Neural progenitor cell (in vitro differentiated cells): ENCODE results near the gene SYNDIG1. TPM values are rescaled to one million over a fixed set of nuclear protein-coding genes. Genes with fewer than 3 reads are reported as not detected.

ENCODE experiments used
- DNase-seq: peaks from one replicate; pipeline ENCODE4 v3.0.0-alpha.2; 2016; ENCODE audit warnings: low spot score
- H2AFZ ChIP-seq: fragments of 200-600 bp; sonication (generic); replicated peaks from 2 replicates; pipeline ENCODE4 v1.6.1; 2016; ENCODE audit warnings: antibody characterized with exemption
- H3F3A ChIP-seq: fragments of 200-600 bp; sonication (generic); 2 replicates; pipeline ENCODE4 v1.6.1; 2016; ENCODE audit warnings: antibody characterized with exemption, low read depth
- H3K27ac ChIP-seq: fragments of 200-600 bp; sonication (generic); 2 replicates; pipeline ENCODE4 v1.5.1; 2016; ENCODE audit warnings: mild to moderate bottlenecking
- H3K27me3 ChIP-seq: fragments of 200-600 bp; sonication (generic); 2 replicates; pipeline ENCODE4 v1.6.1; 2016; ENCODE audit warnings: mild to moderate bottlenecking, moderate library complexity
- H3K36me3 ChIP-seq: fragments of 200-600 bp; sonication (generic); 2 replicates; pipeline ENCODE4 v1.5.1; 2016
- H3K4me1 ChIP-seq: fragments of 200-600 bp; sonication (generic); 2 replicates; pipeline ENCODE4 v1.6.1; 2016; ENCODE audit warnings: mixed run types
- H3K4me2 ChIP-seq: fragments of 200-600 bp; sonication (generic); 2 replicates; pipeline ENCODE4 v1.6.1; 2016
- H3K4me3 ChIP-seq: fragments of 200-600 bp; sonication (generic); 2 replicates; pipeline ENCODE4 v1.5.1; 2016
- H3K79me2 ChIP-seq: fragments of 200-600 bp; sonication (generic); 2 replicates; pipeline ENCODE4 v1.6.1; 2016; ENCODE audit warnings: low read depth
- H3K9ac ChIP-seq: fragments of 200-600 bp; sonication (generic); 2 replicates; pipeline ENCODE4 v1.6.1; 2016
- H3K9me3 ChIP-seq: fragments of 200-600 bp; sonication (generic); 2 replicates; pipeline ENCODE4 v1.5.1; 2016; ENCODE audit warnings: low read depth
- H4K20me1 ChIP-seq: fragments of 200-600 bp; sonication (generic); 2 replicates; pipeline ENCODE4 v1.6.1; 2016; ENCODE audit warnings: low read depth
- H3K27ac Mint-ChIP-seq: 3 replicates; pipeline ENCODE4 v1.8.0; 2021; ENCODE audit warnings: mixed read lengths
- H3K27me3 Mint-ChIP-seq: 2 replicates; pipeline ENCODE4 v1.8.0; 2022; ENCODE audit warnings: low read depth, mild to moderate bottlenecking, inconsistent platforms, moderate library complexity, mixed read lengths; ENCODE audit not compliant: insufficient read depth
- H3K36me3 Mint-ChIP-seq: 3 replicates; pipeline ENCODE4 v1.8.0; 2021; ENCODE audit warnings: mixed read lengths
- H3K4me1 Mint-ChIP-seq: 3 replicates; pipeline ENCODE4 v1.8.0; 2021; ENCODE audit warnings: mixed read lengths
- H3K4me3 Mint-ChIP-seq: 3 replicates; pipeline ENCODE4 v1.8.0; 2021; ENCODE audit warnings: mild to moderate bottlenecking, moderate library complexity, mixed read lengths
- H3K9me3 Mint-ChIP-seq: 3 replicates; pipeline ENCODE4 v1.8.0; 2020; ENCODE audit warnings: mixed read lengths
- EZH2 ChIP-seq: fragments of 200-600 bp; sonication (generic); IDR thresholded peaks from 2 replicates; pipeline ENCODE4 v1.6.1; 2017; ENCODE audit warnings: antibody characterized with exemption, mild to moderate bottlenecking, moderate library complexity
- EZH2phosphoT487 ChIP-seq: fragments of 200-600 bp; sonication (generic); IDR thresholded peaks from 2 replicates; pipeline ENCODE4 v1.6.1; 2017; ENCODE audit warnings: antibody characterized with exemption
- total RNA-seq: library from RNA; depleted of rRNA; stranded (reverse); fragments of >200 nt; gene quantifications from 2 replicates; pipeline ENCODE4 v1.2.3, GENCODE V29; 2015; ENCODE audit warnings: low replicate concordance
- TF ChIP-seq, protein P1 (sequence below): fragments of 200-600 bp; sonication (generic); IDR thresholded peaks from 2 replicates; pipeline ENCODE4 v1.5.1; 2017; ENCODE audit warnings: antibody characterized with exemption, mild to moderate bottlenecking

Gene SYNDIG1
- total RNA-seq, 1 donor from 2014 or later: 1.0 TPM

- H3K4me1 ChIP-seq: no peaks in the 10 kb centered on the region
- no peak overlapping the region for H3K4me2 ChIP-seq
- H3K27ac Mint-ChIP-seq: no peak overlapping the region
- no peak for DNase-seq
- no peaks in the 10 kb centered on the region for H3K9me3 Mint-ChIP-seq
- no peaks in the 10 kb centered on the region for H3F3A ChIP-seq
- no peaks in the 10 kb centered on the region for H3K27me3 ChIP-seq
- H3K27me3 Mint-ChIP-seq: peaks cover 6% of the 10 kb centered on the region
- H3K9ac ChIP-seq: no peak overlapping the region
- no peaks in the 10 kb centered on the region for H3K9me3 ChIP-seq
- TF ChIP-seq EZH2phosphoT487 (no peak), EZH2 (no peak)
- TF ChIP-seq, protein P1, sequence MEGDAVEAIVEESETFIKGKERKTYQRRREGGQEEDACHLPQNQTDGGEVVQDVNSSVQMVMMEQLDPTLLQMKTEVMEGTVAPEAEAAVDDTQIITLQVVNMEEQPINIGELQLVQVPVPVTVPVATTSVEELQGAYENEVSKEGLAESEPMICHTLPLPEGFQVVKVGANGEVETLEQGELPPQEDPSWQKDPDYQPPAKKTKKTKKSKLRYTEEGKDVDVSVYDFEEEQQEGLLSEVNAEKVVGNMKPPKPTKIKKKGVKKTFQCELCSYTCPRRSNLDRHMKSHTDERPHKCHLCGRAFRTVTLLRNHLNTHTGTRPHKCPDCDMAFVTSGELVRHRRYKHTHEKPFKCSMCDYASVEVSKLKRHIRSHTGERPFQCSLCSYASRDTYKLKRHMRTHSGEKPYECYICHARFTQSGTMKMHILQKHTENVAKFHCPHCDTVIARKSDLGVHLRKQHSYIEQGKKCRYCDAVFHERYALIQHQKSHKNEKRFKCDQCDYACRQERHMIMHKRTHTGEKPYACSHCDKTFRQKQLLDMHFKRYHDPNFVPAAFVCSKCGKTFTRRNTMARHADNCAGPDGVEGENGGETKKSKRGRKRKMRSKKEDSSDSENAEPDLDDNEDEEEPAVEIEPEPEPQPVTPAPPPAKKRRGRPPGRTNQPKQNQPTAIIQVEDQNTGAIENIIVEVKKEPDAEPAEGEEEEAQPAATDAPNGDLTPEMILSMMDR: no peak
- H3K27ac ChIP-seq: no peak overlapping the region
- no peaks in the 10 kb centered on the region for H3K36me3 ChIP-seq
- no peak overlapping the region for H3K4me3 ChIP-seq
- no peaks in the 10 kb centered on the region for H4K20me1 ChIP-seq
- peaks cover 23% of the 10 kb centered on the region for H3K4me1 Mint-ChIP-seq
- H3K4me3 Mint-ChIP-seq: no peak overlapping the region
- H3K36me3 Mint-ChIP-seq: no peaks in the 10 kb centered on the region
- no peaks in the 10 kb centered on the region for H3K79me2 ChIP-seq
- H2AFZ ChIP-seq: no peak overlapping the region
These were observed 194.1 kb downstream of the SYNDIG1 start for GRCh38 chr20:24663496-24663895.

DNA sequence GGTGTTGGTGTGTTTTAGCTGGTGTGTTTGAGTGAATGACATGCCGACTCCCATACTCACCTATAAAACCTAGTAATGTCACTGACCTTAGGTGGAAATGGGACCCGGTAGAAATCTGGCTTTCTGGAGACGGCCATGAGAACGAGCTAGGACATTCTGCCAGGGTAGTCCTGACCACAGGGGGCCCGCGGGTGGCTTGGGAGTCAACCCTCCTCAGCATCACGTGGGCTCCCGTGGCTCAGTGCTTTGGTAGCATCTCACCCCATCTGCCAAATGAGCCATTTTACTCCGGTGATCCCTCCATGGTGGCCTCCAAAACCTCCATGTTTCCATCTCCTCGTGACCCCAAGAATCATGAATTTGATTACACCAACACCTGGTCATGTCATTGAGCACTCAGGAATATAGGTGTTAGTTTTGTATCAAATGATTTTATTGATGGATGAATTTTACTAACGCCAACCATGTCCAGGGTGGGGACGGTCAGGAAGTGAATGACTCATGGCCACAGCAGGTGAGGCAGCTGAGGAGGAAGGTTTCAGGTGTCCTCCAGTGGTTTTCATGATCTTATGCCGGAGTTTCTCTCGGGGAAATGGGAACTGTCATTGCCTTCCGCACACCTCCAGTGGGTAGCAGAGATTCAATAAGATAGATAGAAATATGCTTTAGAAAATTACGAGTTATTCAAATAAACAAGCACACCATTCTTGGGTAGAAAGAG lies 195.0 kb downstream of the SYNDIG1 start:
- Histone ChIP-seq H3K79me2 (no peaks in the 10 kb centered on the region), H3K4me1 (no peaks in the 10 kb centered on the region), H3K9ac (no peak overlapping the region), H3K27me3 (no peaks in the 10 kb centered on the region), H3K4me3 (no peak overlapping the region), H3K9me3 (no peaks in the 10 kb centered on the region), H3K36me3 (no peaks in the 10 kb centered on the region), H3K27ac (no peak overlapping the region), H4K20me1 (no peaks in the 10 kb centered on the region), H3F3A (no peaks in the 10 kb centered on the region), H2AFZ (no peak overlapping the region), H3K4me2 (no peak overlapping the region)
- Mint-ChIP-seq H3K4me3 (no peak overlapping the region), H3K36me3 (no peaks in the 10 kb centered on the region), H3K9me3 (peaks cover 6% of the 10 kb centered on the region), H3K27me3 (peaks cover 6% of the 10 kb centered on the region), H3K27ac (no peak overlapping the region), H3K4me1 (peaks cover 17% of the 10 kb centered on the region)
- DNase-seq: no peak
- TF ChIP-seq EZH2 (no peak), EZH2phosphoT487 (no peak)
- TF ChIP-seq, protein P1: no peak

DNA sequence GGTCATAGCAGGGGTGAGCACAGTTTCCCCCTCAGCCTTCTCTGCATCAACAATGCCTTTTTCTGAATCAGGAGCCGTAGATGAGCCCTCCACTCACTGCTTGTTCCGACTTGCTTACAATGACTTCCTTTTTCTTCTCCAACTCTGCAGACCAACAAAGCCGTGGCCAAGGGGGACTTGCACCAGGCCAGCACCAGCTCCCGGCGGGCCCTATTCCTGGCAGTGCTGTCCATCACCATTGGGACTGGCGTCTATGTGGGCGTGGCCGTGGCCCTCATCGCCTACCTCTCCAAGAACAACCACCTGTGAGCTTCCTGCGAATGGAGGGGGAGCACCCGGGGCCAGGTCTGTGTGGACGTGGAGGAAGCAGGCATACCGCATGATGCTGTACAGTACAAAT lies 195.8 kb downstream of the SYNDIG1 start:
- Mint-ChIP-seq H3K27me3 (peaks cover 6% of the 10 kb centered on the region), H3K4me3 (no peak overlapping the region), H3K36me3 (no peaks in the 10 kb centered on the region), H3K27ac (no peak overlapping the region), H3K9me3 (peaks cover 7% of the 10 kb centered on the region), H3K4me1 (peaks cover 11% of the 10 kb centered on the region)
- no peak for DNase-seq
- Histone ChIP-seq H3K4me1 (no peaks in the 10 kb centered on the region), H3K27me3 (no peaks in the 10 kb centered on the region), H3K9me3 (no peaks in the 10 kb centered on the region), H3K4me3 (no peak overlapping the region), H3K36me3 (no peaks in the 10 kb centered on the region), H3F3A (no peaks in the 10 kb centered on the region), H3K9ac (no peak overlapping the region), H3K27ac (no peak overlapping the region), H4K20me1 (no peaks in the 10 kb centered on the region), H3K4me2 (no peak overlapping the region), H3K79me2 (no peaks in the 10 kb centered on the region), H2AFZ (no peak overlapping the region)
- TF ChIP-seq, protein P1: no peak
- TF ChIP-seq EZH2 (no peak), EZH2phosphoT487 (no peak)
